WERI-Rb-1 (cell line): ENCODE data around the gene IZUMO1.

Experiments
- DNase-seq: peaks from one replicate; pipeline ENCODE4 v3.0.0-alpha.2; 2020
- H3K27ac ChIP-seq: fragments of 250-450 bp; sonication (Bioruptor Pico); 2 replicates; pipeline ENCODE4 v1.5.1; 2020; ENCODE audit warnings: mild to moderate bottlenecking, moderate library complexity
- H3K27me3 ChIP-seq: fragments of 250-450 bp; sonication (Bioruptor Pico); 2 replicates; pipeline ENCODE4 v1.5.1; 2021; ENCODE audit warnings: mild to moderate bottlenecking, low read depth, moderate library complexity; ENCODE audit not compliant: insufficient read depth, severe bottlenecking
- H3K36me3 ChIP-seq: fragments of 250-450 bp; sonication (Bioruptor Pico); 2 replicates; pipeline ENCODE4 v1.5.1; 2020; ENCODE audit warnings: mild to moderate bottlenecking, moderate library complexity
- H3K4me3 ChIP-seq: 2 replicates; pipeline ENCODE4 v1.5.1; 2011; ENCODE audit warnings: low read depth, mild to moderate bottlenecking, control low read depth, low read length
- H3K9me3 ChIP-seq: fragments of 250-450 bp; sonication (Bioruptor Pico); 2 replicates; pipeline ENCODE4 v1.5.1; 2021; ENCODE audit warnings: mild to moderate bottlenecking, moderate library complexity; ENCODE audit not compliant: severe bottlenecking
- TF ChIP-seq, protein P1 (sequence below): IDR thresholded peaks from 2 replicates; pipeline ENCODE4 v1.5.1; 2011; ENCODE audit warnings: low read depth, mild to moderate bottlenecking, control low read depth, inconsistent platforms, low read length

IZUMO1 gene

GRCh38 chr19:48713041-48713863 is 33.5 kb downstream of the IZUMO1 start:
- Histone ChIP-seq H3K27ac (peak overlapping the region; percentile 18; the same call in 1 of the 2 replicates), H3K36me3 (no peaks in the 10 kb centered on the region), H3K9me3 (no peaks in the 10 kb centered on the region), H3K27me3 (no peaks in the 10 kb centered on the region), H3K4me3 (peak overlapping the region; percentile 70)
- TF ChIP-seq, protein P1, sequence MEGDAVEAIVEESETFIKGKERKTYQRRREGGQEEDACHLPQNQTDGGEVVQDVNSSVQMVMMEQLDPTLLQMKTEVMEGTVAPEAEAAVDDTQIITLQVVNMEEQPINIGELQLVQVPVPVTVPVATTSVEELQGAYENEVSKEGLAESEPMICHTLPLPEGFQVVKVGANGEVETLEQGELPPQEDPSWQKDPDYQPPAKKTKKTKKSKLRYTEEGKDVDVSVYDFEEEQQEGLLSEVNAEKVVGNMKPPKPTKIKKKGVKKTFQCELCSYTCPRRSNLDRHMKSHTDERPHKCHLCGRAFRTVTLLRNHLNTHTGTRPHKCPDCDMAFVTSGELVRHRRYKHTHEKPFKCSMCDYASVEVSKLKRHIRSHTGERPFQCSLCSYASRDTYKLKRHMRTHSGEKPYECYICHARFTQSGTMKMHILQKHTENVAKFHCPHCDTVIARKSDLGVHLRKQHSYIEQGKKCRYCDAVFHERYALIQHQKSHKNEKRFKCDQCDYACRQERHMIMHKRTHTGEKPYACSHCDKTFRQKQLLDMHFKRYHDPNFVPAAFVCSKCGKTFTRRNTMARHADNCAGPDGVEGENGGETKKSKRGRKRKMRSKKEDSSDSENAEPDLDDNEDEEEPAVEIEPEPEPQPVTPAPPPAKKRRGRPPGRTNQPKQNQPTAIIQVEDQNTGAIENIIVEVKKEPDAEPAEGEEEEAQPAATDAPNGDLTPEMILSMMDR, result no peak; the same call in 1 of the 2 replicates
- peak; percentile 71 for DNase-seq

DNA sequence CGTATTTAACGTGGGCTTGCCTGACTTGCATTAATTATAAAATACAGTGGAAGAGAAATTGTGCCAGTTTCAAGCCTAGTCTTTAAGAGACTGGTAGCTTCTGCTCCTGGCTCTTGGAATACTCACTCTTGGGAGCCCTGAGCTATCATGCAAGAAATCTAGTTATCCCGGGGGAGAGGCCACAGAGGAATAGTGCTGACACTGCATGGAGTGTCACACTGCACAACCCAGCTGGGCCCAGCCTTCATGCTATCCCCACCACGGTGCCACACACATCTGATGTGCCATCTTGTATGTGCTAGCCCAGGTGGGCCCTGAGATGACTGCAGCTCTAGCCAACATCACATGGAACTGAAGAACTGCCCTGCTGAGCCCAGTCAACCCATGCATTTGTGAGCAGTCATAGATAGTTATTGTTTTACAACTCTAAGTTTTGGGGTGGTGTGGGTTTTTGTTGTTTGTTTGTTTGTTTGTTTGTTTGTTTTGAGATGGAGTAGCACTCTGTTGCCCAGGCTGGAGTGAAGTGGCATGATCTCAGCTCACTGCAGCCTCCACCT is 35.5 kb downstream of the IZUMO1 start:
- Histone ChIP-seq H3K4me3 (no peak overlapping the region), H3K9me3 (no peaks in the 10 kb centered on the region), H3K27me3 (no peaks in the 10 kb centered on the region), H3K27ac (no peak overlapping the region), H3K36me3 (no peaks in the 10 kb centered on the region)
- TF ChIP-seq, protein P1, result no peak
- DNase-seq, result no peak

GRCh38 chr19:48708471-48708870 is 38.2 kb downstream of the IZUMO1 start:
- no peak for DNase-seq
- H3K9me3 ChIP-seq, result no peaks in the 10 kb centered on the region
- H3K27me3 ChIP-seq, result no peaks in the 10 kb centered on the region
- H3K4me3 ChIP-seq, result no peak overlapping the region
- no peak overlapping the region for H3K27ac ChIP-seq
- TF ChIP-seq, protein P1, result no peak
- no peaks in the 10 kb centered on the region for H3K36me3 ChIP-seq

GRCh38 chr19:48705431-48705830 is 41.3 kb downstream of the IZUMO1 start:
- no peak for DNase-seq

DNA sequence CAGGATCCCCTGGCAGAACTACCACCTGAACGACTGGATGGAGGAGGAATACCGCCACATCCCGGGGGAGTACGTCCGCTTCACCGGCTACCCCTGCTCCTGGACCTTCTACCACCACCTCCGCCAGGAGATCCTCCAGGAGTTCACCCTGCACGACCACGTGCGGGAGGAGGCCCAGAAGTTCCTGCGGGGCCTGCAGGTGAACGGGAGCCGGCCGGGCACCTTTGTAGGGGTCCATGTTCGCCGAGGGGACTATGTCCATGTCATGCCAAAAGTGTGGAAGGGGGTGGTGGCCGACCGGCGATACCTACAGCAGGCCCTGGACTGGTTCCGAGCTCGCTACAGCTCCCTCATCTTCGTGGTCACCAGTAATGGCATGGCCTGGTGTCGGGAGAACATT is 43.4 kb downstream of the IZUMO1 start:
- no peaks in the 10 kb centered on the region for H3K9me3 ChIP-seq
- no peak overlapping the region for H3K27ac ChIP-seq
- no peaks in the 10 kb centered on the region for H3K36me3 ChIP-seq
- TF ChIP-seq, protein P1, result no peak
- no peak overlapping the region for H3K4me3 ChIP-seq
- H3K27me3 ChIP-seq, result no peaks in the 10 kb centered on the region
- no peak for DNase-seq

More at GRCh38 chr19:48705431-48705830, 41.3 kb downstream of the IZUMO1 start:
- no peak overlapping the region for H3K4me3 ChIP-seq
- TF ChIP-seq, protein P1, result no peak
- H3K9me3 ChIP-seq, result no peaks in the 10 kb centered on the region
- no peaks in the 10 kb centered on the region for H3K27me3 ChIP-seq
- H3K27ac ChIP-seq, result no peak overlapping the region
- no peaks in the 10 kb centered on the region for H3K36me3 ChIP-seq
